K562 (cell line): ENCODE results near the gene GRB14. TPM values are rescaled to one million over a fixed set of nuclear protein-coding genes. Genes with fewer than 3 reads are reported as not detected.

Experiments
- ATAC-seq: fragments of 200-7000 bp; cut with Tn5 transposase; 3 replicates; pipeline ENCODE4 v1.9.1; 2020; ENCODE audit warnings: moderate library complexity
- BruUV-seq: library from RNA; stranded (reverse); fragments of 400-500 nt; replicated peaks from 2 replicates; lab custom pipeline; 2021; lab: Mats Ljungman, UMichigan
- CTCF ChIA-PET: fragments of 300-600 bp; formaldehyde crosslinking; extraction: SDS; loops from one replicate; lab custom pipeline; 2021; ENCODE audit warnings: low intra/inter-chr PET ratio; lab: Yijun Ruan, JAX
- POLR2A ChIA-PET: fragments of 300-600, 350-650 bp; sonication (Branson Sonifier 250); formaldehyde crosslinking; extraction: SDS; loops from one replicate; lab custom pipeline; 2021; ENCODE audit warnings: antibody characterized with exemption, inconsistent platforms; lab: Yijun Ruan, JAX
- DNase-seq, 4 experiments: peaks; one replicate each; pipeline versions ENCODE4 v3.0.0 to v3.0.0-alpha.2; 2011 to 2018; ENCODE audit warnings: low spot score in 3 of 4, mixed read lengths in 3 of 4; ENCODE audit errors: extremely low read depth in 1 of 4
- FAIRE-seq: peaks from 2 replicates; lab custom pipeline; 2011; peaks lifted over from hg19 to GRCh38; lab: Jason Lieb, UNC
- H2AFZ ChIP-seq: 2 replicates; pipeline ENCODE4 v1.6.0; 2011; ENCODE audit warnings: low read depth, low read length, control low read depth, inconsistent platforms
- H3K27ac ChIP-seq: fragments of 200-600 bp; 3 replicates; pipeline ENCODE4 v1.8.0; 2011; ENCODE audit warnings: low read depth, mild to moderate bottlenecking, control low read depth, inconsistent platforms, low read length, moderate library complexity, mixed read lengths; ENCODE audit errors: extremely low read depth
- H3K27me3 ChIP-seq, 2 experiments: fragments of 300-600 bp in 1 of 2; 2 replicates in 1 of 2; 3 replicates in 1 of 2; pipeline versions ENCODE4 v1.6.0 to v1.8.0; 2011; ENCODE audit warnings: inconsistent platforms in 2 of 2, low read length in 2 of 2, mild to moderate bottlenecking in 1 of 2, mixed read lengths in 1 of 2, moderate library complexity in 1 of 2; ENCODE audit not compliant: control insufficient read depth in 2 of 2, insufficient read depth in 2 of 2
- H3K36me3 ChIP-seq: fragments of 300-600 bp; 3 replicates; pipeline ENCODE4 v1.8.0; 2011; ENCODE audit warnings: mild to moderate bottlenecking, low read length, inconsistent platforms; ENCODE audit not compliant: control insufficient read depth, insufficient read depth
- H3K4me1 ChIP-seq, 2 experiments: fragments of 200-600 bp in 1 of 2; replicated peaks in 1 of 2; 2 replicates in 1 of 2; 3 replicates in 1 of 2; pipeline versions ENCODE4 v1.5.1 to v1.8.0; 2011; ENCODE audit warnings: inconsistent platforms in 2 of 2, low read length in 2 of 2, mild to moderate bottlenecking in 1 of 2, mixed read lengths in 1 of 2, moderate library complexity in 1 of 2; ENCODE audit not compliant: control insufficient read depth in 2 of 2, insufficient read depth in 2 of 2
- H3K4me2 ChIP-seq: 2 replicates; pipeline ENCODE4 v1.6.1; 2011; ENCODE audit warnings: low read length, control low read depth, inconsistent platforms, mixed read lengths; ENCODE audit not compliant: insufficient read depth
- H3K4me3 ChIP-seq: fragments of 200-600 bp; sonication (generic), shearing (Covaris generic); 2 replicates; pipeline ENCODE4 v1.5.1; 2016; ENCODE audit warnings: control low read depth, inconsistent platforms
- H3K79me2 ChIP-seq: fragments of 200-600 bp; 3 replicates; pipeline ENCODE4 v1.8.0; 2011; ENCODE audit warnings: low read length, inconsistent platforms; ENCODE audit not compliant: control insufficient read depth, insufficient read depth
- H3K9ac ChIP-seq, 2 experiments: 2 replicates each; pipeline versions ENCODE4 v1.6.0 to v1.6.1; 2011; ENCODE audit warnings: low read depth in 2 of 2, low read length in 2 of 2, control low read depth in 1 of 2, inconsistent platforms in 1 of 2, mild to moderate bottlenecking in 1 of 2, mixed read lengths in 1 of 2; ENCODE audit not compliant: insufficient read depth in 1 of 2
- H3K9me1 ChIP-seq: one replicate; pipeline ENCODE4 v1.6.0; 2011; ENCODE audit warnings: inconsistent platforms, mild to moderate bottlenecking, low read length, moderate library complexity; ENCODE audit not compliant: control insufficient read depth, insufficient read depth
- H3K9me3 ChIP-seq: replicated peaks from 2 replicates; pipeline ENCODE4 v1.5.1; 2011; ENCODE audit warnings: low read depth, low read length, inconsistent platforms; ENCODE audit not compliant: control insufficient read depth, insufficient read depth
- H4K20me1 ChIP-seq: replicated peaks from 2 replicates; pipeline ENCODE4 v1.6.1; 2011; ENCODE audit warnings: low read length, inconsistent platforms, mixed read lengths; ENCODE audit not compliant: control insufficient read depth, insufficient read depth
- C11orf30 ChIP-seq: fragments of 450-650 bp; IDR thresholded peaks from 2 replicates; pipeline ENCODE4 v1.6.1; 2016; ENCODE audit warnings: low read depth, mild to moderate bottlenecking
- MAZ ChIP-seq, 2 experiments: fragments of 450-650 bp in 1 of 2; sonication (generic) in 1 of 2; formaldehyde crosslinking; IDR thresholded peaks in 1 of 2; conservative IDR thresholded peaks in 1 of 2; 2 replicates each; pipeline versions ENCODE4 v1.4.0 to v1.5.0; 2020; ENCODE audit warnings: mild to moderate bottlenecking in 1 of 2, missing genetic modification reagents in 1 of 2
- MBD2 ChIP-seq: sonication (generic); IDR thresholded peaks from 2 replicates; pipeline ENCODE4 v1.6.1; 2016; ENCODE audit warnings: low read depth, borderline replicate concordance
- PHTF2 ChIP-seq: fragments of 250-450 bp; sonication (Bioruptor Pico); IDR thresholded peaks from 2 replicates; pipeline ENCODE4 v1.5.0; 2021; ENCODE audit warnings: mild to moderate bottlenecking
- RAD51 ChIP-seq: fragments of 450-650 bp; IDR thresholded peaks from 2 replicates; pipeline ENCODE4 v1.7.1; 2016; ENCODE audit warnings: low read depth, mild to moderate bottlenecking, borderline replicate concordance
- SIN3B ChIP-seq: fragments of 450-650 bp; IDR thresholded peaks from 2 replicates; pipeline ENCODE4 v1.6.1; 2017; ENCODE audit warnings: low read depth, mild to moderate bottlenecking, moderate library complexity
- ZBED1 ChIP-seq: IDR thresholded peaks from 2 replicates; pipeline ENCODE4 v1.6.1; 2014
- ZFP36 ChIP-seq: fragments of 150-350 bp; IDR thresholded peaks from 2 replicates; pipeline ENCODE4 v1.6.1; 2018; ENCODE audit warnings: low read length, low read depth; ENCODE audit not compliant: partially characterized antibody
- ZNF79 ChIP-seq: fragments of 250-450 bp; sonication (Bioruptor Pico); IDR thresholded peaks from 2 replicates; pipeline ENCODE4 v1.4.0; 2020; ENCODE audit warnings: low read depth, mild to moderate bottlenecking, moderate library complexity
- in situ Hi-C: fragments of 300-500 bp; cut with MboI; formaldehyde crosslinking; loops from 4 replicates; pipeline ENCODE4 v1.15.0; 2018; ENCODE audit warnings: inconsistent platforms, mixed read lengths
- intact Hi-C: fragments of 100-400 bp; cut with micrococcal nuclease; formaldehyde crosslinking; loops from 2 replicates; pipeline ENCODE4 v1.14.2; 2022
- polyA plus RNA-seq, 8 experiments: library from polyadenylated mRNA; depleted of rRNA in 4 of 8; stranded (reverse) in 5 of 8; unstranded in 3 of 8; fragments of >200 nt; fragmentation: Nextera tagmentation in 2 of 8; fragmentation: Illumina TruSeq in 1 of 8; extraction: Ambion mirVana in 2 of 8; extraction: Trizol in 1 of 8; gene quantifications; 2 replicates each; pipeline versions ENCODE4 v1.2.1 to v1.2.3, GENCODE V29; 2011 to 2014; ENCODE audit warnings: inconsistent platforms in 1 of 8, missing spikeins in 1 of 8
- total RNA-seq, 7 experiments: library from RNA; depleted of rRNA in 6 of 7; stranded (reverse); fragments of >200 nt in 6 of 7; fragmentation: Illumina TruSeq in 2 of 7; extraction: Trizol in 2 of 7; gene quantifications; 2 replicates each; pipeline versions ENCODE4 v1.2.1 to v1.2.3, GENCODE V29; 2011 to 2021; ENCODE audit warnings: low replicate concordance in 1 of 7
- TF ChIP-seq, protein P1 (sequence below): fragments of 250-450 bp; sonication (Bioruptor Pico); IDR thresholded peaks from 2 replicates; pipeline ENCODE4 v1.5.0; 2021

GRB14 gene
- total and polyA plus RNA-seq, 9 of the 15 experiments (the other 6 are each of a cell fraction or from before 2014, with no cell fraction given) = not detected

GRCh38 chr2:164514491-164514890 lies 106.8 kb downstream of the GRB14 start (continued):
- TF ChIP-seq, protein P1, sequence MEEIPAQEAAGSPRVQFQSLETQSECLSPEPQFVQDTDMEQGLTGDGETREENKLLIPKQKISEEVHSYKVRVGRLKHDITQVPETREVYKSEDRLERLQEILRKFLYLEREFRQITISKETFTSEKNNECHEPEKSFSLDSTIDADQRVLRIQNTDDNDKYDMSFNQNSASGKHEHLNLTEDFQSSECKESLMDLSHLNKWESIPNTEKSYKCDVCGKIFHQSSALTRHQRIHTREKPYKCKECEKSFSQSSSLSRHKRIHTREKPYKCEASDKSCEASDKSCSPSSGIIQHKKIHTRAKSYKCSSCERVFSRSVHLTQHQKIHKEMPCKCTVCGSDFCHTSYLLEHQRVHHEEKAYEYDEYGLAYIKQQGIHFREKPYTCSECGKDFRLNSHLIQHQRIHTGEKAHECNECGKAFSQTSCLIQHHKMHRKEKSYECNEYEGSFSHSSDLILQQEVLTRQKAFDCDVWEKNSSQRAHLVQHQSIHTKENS (CRISPR knock-in tag) = no peak

GRCh38 chr2:164512871-164513270 lies 108.4 kb downstream of the GRB14 start:
- ATAC-seq (no peak), FAIRE-seq (no peak), DNase-seq (no peak)
- POLR2A ChIA-PET = no interaction called here
- no peaks in the 10 kb centered on the region for H3K4me1 ChIP-seq
- intact Hi-C loops (no loop called here), in situ Hi-C loops (no loop called here)
- CTCF ChIA-PET = no interaction called here
- H3K27me3 ChIP-seq = no peaks in the 10 kb centered on the region
- H3K36me3 ChIP-seq = no peaks in the 10 kb centered on the region
- H4K20me1 ChIP-seq = no peaks in the 10 kb centered on the region
- H3K9ac ChIP-seq = no peak overlapping the region
- H3K79me2 ChIP-seq = no peaks in the 10 kb centered on the region
- H3K9me1 ChIP-seq = no peaks in the 10 kb centered on the region
- H3K9me3 ChIP-seq = no peaks in the 10 kb centered on the region; the same call in 1 of the 2 replicates
- no TSS peak for BruUV-seq
- no peak overlapping the region for H3K27ac ChIP-seq
- no peak overlapping the region for H3K4me3 ChIP-seq
- H3K4me2 ChIP-seq = no peak overlapping the region
- no peak for TF ChIP-seq PHTF2
- TF ChIP-seq RAD51 = no peak
- no peak for TF ChIP-seq C11orf30
- no peak for TF ChIP-seq ZNF79 (CRISPR knock-in tag)
- no peak for TF ChIP-seq MBD2
- TF ChIP-seq ZFP36 = no peak
- TF ChIP-seq MAZ (CRISPR knock-in tag; conservative IDR thresholded peaks at IDR 0.05 in 1 of 2, IDR thresholded peaks at IDR 0.05 in 1 of 2) = no peak
- no peak for TF ChIP-seq ZBED1
- no peak for TF ChIP-seq SIN3B
- no peak overlapping the region for H2AFZ ChIP-seq
